Neural progenitor cell (in vitro differentiated cells): Measurements from ENCODE around the gene B3GLCT.

Source experiments
- EZH2 ChIP-seq: fragments of 200-600 bp; sonication (generic); IDR thresholded peaks from 2 replicates; pipeline ENCODE4 v1.6.1; 2017; ENCODE audit warnings: antibody characterized with exemption, mild to moderate bottlenecking, moderate library complexity
- EZH2phosphoT487 ChIP-seq: fragments of 200-600 bp; sonication (generic); IDR thresholded peaks from 2 replicates; pipeline ENCODE4 v1.6.1; 2017; ENCODE audit warnings: antibody characterized with exemption
- TF ChIP-seq, protein P1 (sequence below): fragments of 200-600 bp; sonication (generic); IDR thresholded peaks from 2 replicates; pipeline ENCODE4 v1.5.1; 2017; ENCODE audit warnings: antibody characterized with exemption, mild to moderate bottlenecking

DNA sequence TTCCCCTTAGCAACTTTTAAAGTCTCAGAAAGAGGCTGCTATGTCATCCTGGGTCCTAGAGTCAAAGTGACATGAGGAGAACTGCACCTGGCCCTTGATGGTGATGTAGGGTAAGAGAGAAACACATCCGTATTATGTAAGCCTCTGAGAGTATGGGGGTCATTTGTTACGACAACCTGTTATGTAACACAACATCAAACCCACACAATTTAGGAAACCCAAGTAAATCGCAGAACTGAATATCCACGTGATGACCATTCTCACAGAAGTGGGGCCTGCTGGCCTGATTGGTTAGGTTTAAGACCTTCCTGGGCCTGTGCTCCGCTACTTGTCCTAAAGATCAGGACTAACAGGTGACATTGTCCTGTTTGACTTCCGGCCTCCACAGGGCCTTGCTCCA lies 15.3 kb upstream of the B3GLCT start:
- TF ChIP-seq, protein P1, sequence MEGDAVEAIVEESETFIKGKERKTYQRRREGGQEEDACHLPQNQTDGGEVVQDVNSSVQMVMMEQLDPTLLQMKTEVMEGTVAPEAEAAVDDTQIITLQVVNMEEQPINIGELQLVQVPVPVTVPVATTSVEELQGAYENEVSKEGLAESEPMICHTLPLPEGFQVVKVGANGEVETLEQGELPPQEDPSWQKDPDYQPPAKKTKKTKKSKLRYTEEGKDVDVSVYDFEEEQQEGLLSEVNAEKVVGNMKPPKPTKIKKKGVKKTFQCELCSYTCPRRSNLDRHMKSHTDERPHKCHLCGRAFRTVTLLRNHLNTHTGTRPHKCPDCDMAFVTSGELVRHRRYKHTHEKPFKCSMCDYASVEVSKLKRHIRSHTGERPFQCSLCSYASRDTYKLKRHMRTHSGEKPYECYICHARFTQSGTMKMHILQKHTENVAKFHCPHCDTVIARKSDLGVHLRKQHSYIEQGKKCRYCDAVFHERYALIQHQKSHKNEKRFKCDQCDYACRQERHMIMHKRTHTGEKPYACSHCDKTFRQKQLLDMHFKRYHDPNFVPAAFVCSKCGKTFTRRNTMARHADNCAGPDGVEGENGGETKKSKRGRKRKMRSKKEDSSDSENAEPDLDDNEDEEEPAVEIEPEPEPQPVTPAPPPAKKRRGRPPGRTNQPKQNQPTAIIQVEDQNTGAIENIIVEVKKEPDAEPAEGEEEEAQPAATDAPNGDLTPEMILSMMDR = no peak
- no peak for TF ChIP-seq EZH2
- no peak for TF ChIP-seq EZH2phosphoT487
